Epidermal melanocyte (primary cell): ENCODE data around the gene SLC34A1.

Experiments used
- DNase-seq: peaks from one replicate; pipeline ENCODE4 v3.0.0; 2011; ENCODE audit warnings: low spot score; ENCODE audit not compliant: insufficient read length

The SLC34A1 gene

DNA sequence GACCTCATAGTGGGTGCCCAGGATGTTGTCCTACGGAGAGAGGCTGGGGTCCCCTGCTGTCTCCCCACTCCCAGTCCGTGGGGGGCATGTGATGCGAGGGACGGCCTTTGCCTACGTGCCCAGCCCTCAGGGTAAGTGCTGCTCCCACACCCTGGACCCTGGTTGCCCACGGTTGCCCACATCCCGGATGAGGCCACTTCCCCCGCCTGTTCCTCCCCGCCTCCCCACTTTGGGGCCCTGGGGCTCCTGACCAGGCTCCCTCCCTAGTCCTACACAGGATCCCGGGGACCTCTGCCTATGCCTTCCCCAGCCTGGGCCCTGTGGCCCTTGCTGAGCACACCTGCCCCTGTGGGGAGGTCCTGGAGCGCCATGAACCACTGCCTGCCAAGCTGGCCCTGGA is 1.5 kb downstream of the SLC34A1 start:
- no peak for DNase-seq

DNA sequence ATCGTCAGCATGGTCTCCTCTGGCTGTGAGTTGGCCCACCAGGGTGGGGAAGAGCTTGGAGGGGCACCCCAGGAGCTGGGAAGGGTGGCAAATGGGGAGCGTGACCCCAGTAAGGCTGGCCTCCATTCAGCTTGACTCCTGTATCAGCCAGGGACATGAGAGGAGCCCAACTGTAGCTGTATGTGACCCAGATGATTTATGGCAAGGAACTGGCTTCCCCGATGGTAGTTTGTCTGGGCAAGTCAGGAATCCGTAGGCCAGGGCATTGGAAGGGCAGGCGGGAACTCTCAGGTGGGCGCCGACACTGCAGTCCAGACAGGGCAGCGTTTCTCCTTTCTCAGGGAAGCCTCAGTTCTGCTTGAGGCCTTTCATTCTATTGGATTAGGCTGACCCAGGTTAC is 2.3 kb downstream of the SLC34A1 start:
- DNase-seq, result no peak

DNA sequence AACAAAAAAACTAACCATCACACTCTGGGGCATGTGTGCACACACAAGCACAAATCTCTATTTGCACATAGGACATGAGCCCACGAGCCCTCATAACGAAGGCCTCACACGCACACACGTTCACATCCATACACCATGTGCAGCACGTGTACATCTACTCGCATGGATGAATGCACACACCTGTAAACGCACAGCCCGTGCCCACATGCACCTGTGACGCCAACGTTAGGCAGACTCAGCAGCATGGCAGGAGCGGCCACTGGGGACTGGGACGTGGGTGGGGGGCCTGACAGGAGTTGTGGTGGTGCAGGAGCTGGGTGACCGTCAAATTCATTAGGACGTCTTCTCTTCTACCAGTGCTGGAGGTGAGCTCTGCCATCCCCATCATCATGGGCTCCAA is 3.2 kb downstream of the SLC34A1 start:
- DNase-seq, result no peak

GRCh38 chr5:177388521-177389052 is 4.4 kb downstream of the SLC34A1 start:
- no peak for DNase-seq

GRCh38 chr5:177389241-177390169 is 5.3 kb downstream of the SLC34A1 start:
- DNase-seq, result peak; percentile 89

GRCh38 chr5:177390363-177391300 is 6.4 kb downstream of the SLC34A1 start:
- peak; percentile 98 for DNase-seq

- no peak for DNase-seq
These were observed 8.5 kb downstream of the SLC34A1 start for GRCh38 chr5:177392765-177393164.

DNA sequence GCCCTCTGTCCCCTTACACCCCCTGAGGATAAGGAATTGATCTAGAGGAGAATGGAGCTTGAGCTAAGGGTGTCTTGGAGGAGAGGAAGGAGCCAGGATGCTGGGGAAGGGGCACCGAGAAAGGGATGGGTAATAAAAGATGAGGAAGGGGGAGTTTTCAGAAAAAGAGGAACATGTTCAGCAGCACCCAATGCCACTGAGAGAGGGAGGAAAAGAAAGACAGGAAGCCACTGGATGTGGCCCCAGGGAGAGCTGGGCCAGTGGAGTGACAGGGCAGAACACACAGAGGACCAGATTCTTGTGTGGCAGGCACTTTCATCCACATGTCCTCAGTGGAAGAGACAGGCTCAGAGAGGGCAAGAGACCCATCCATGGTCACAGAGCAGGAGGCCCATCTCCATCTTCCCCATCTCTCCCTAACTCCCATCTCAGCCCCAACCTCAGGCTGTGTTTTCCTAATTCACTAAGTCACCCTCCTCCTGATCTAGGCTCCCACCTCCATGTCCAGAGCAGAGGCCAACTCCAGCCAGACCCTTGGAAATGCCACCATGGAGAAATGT is 9.1 kb downstream of the SLC34A1 start:
- no peak for DNase-seq

- DNase-seq, result no peak
These were observed 9.8 kb downstream of the SLC34A1 start for GRCh38 chr5:177393990-177394389.

GRCh38 chr5:177396078-177396477 is 11.8 kb downstream of the SLC34A1 start:
- DNase-seq, result no peak

- DNase-seq, result no peak
These were observed 12.6 kb downstream of the SLC34A1 start for GRCh38 chr5:177396807-177397206.

- no peak for DNase-seq
These were observed 13.7 kb downstream of the SLC34A1 start for GRCh38 chr5:177397875-177398390.

- DNase-seq, result peak; percentile 6
These were observed 16.0 kb downstream of the SLC34A1 start, which contains the start of gene PFN3 for GRCh38 chr5:177399997-177400868. TSS of gene PFN3 (minus strand) at chr5:177400661. CDS start at chr5:177400576, 85 bp downstream.

- DNase-seq, result peak; percentile 54
These were observed 18.2 kb downstream of the SLC34A1 start for GRCh38 chr5:177402271-177403043.

DNA sequence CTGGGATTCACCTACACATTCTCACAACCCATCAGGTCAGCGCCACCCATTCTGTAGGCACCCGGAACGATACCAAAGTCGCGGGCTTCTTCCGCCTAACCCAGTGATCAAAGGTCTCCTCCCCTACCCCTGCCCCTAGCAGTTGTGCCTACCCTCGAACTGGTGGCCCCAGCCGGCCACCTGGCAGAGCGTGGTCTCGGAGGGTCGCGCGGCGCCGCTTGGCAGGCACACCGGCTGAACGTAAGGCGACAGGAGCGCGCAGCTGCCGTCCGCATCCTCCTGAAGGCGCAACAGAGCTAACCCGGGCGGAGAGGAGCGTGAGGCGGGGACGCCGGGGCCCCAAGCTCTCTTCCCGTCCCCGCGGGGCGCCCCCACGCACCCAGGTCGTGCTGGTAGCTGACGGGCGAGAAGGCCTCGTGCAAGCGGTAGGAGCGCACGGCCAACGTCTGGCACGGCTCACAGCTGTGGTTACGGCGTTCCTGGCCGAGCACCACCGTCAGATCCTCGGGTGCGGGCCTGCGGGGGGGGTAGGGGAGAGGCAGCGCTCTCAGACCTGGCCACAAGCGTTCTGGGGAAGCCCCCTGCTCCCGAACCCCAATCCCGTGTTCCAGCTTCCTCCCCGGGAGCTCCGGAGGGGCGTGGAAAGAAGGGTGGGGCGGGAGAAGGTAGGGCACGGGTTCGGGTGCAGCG is 19.0 kb downstream of the SLC34A1 start:
- peak; percentile 17 for DNase-seq

DNA sequence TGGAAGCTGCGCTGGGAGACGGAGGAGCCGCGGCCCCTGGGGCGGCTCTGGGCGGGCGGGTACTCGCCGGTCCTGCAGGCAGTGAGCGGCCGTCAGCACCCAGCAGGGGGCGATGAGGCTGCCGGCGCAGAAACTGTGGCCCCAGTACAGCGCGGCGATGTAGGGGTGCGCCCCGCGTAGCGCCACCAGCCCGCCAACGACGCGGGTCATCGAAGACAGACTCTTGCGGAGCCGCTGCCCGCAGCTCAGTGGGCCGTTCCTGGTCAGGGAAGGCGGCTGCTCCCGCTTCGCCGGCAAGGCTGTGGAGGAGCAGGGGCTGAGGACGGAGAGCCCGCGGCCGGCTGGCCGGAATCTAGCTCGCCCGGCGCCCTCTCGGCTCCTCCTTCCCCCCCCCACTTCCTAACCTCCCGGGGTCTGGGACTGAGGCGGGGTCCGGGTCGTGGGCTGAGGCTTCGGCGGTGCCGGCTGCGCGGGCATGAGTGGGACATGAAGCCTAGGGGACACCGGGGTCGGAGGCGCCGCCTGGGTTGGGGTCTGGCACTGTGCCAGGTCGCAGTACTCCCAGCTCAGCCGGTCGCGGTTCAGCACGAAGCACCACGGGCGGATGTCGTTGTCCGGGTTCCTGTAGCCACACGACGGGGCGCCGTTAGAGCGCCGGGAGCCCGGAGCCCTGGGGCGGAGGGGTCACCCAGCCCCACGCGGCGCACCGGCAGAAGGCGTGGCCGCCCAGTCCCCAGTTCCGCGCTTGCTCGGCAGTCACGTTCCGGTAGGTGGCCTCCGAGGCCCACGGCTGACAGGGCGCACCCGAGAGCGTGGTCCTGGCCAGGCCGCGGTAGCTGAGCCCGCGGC is 19.8 kb downstream of the SLC34A1 start:
- peak; percentile 74 for DNase-seq

GRCh38 chr5:177404641-177405179 is 20.5 kb downstream of the SLC34A1 start:
- DNase-seq, result no peak

- DNase-seq, result no peak
These were observed 21.1 kb downstream of the SLC34A1 start for GRCh38 chr5:177405312-177405711.
